Measurements from ENCODE around the gene GSDMA.

GSDMA gene

GRCh38 chr17:39981766-39982375 is 19.1 kb downstream of the GSDMA start:
- no peak overlapping the region for H3K27ac ChIP-seq (replicated peaks; ENCODE audit: low read length)
- no CpG with 5 or more reads among the region's 7 CpGs for WGBS, 2 donors (ENCODE audit: extremely low coverage in 2 of 2, insufficient read length in 2 of 2, insufficient replicate concordance in 1 of 2)
- H4K8ac ChIP-seq (ENCODE audit: low read depth, low read length), result no peak overlapping the region

GRCh38 chr17:39988206-39988810 is 25.5 kb downstream of the GSDMA start:
- H3K14ac ChIP-seq (ENCODE audit: low read length), result no peak overlapping the region
- H2AFZ ChIP-seq (ENCODE audit: low read length), result no peak overlapping the region
- no peaks in the 10 kb centered on the region for H3K79me1 ChIP-seq (ENCODE audit: low read depth, low read length)
- no peak overlapping the region for H3K9ac ChIP-seq (ENCODE audit: low read depth, low read length, poor library complexity)
- H3K4me1 ChIP-seq (ENCODE audit: control insufficient read depth in 2 of 2, insufficient read depth in 1 of 2, low read depth in 1 of 2, low read length in 2 of 2), result no peaks in the 10 kb centered on the region
- H4K8ac ChIP-seq (ENCODE audit: low read depth, low read length), result no peak overlapping the region
- H2AK5ac ChIP-seq (ENCODE audit: low read depth, low read length), result no peak overlapping the region
- no CpG with 5 or more reads among the region's 11 CpGs for WGBS, 2 donors (ENCODE audit: extremely low coverage in 2 of 2, insufficient read length in 2 of 2, insufficient replicate concordance in 1 of 2)
- no peak for DNase-seq (ENCODE audit: low spot score)
- no peak overlapping the region for H2BK120ac ChIP-seq (ENCODE audit: low read depth, low read length)
- no peak overlapping the region for H2BK15ac ChIP-seq (ENCODE audit: low read length)
- H3K9me3 ChIP-seq (replicated peaks in 1 of 2; ENCODE audit: control insufficient read depth in 2 of 2, insufficient read depth in 1 of 2, low read depth in 1 of 2, low read length in 2 of 2), result no peaks in the 10 kb centered on the region
- no peak overlapping the region for H2BK12ac ChIP-seq (ENCODE audit: low read length)
- H4K91ac ChIP-seq (ENCODE audit: low read depth, low read length, poor library complexity), result no peak overlapping the region
- H3K23ac ChIP-seq (ENCODE audit: low read depth, low read length, poor library complexity), result no peak overlapping the region
- H3K27me3 ChIP-seq (ENCODE audit: control insufficient read depth in 3 of 3, insufficient read depth in 3 of 3, low read depth in 1 of 3, low read length in 3 of 3), result no peaks in the 10 kb centered on the region
- H3K4ac ChIP-seq (ENCODE audit: low read length), result no peak overlapping the region
- no peak overlapping the region for H3K18ac ChIP-seq (ENCODE audit: low read length)
- H2BK5ac ChIP-seq (ENCODE audit: low read length), result no peak overlapping the region
- H3K4me3 ChIP-seq (ENCODE audit: low read length in 2 of 2), result no peak overlapping the region
- no peak overlapping the region for H3K4me2 ChIP-seq (ENCODE audit: insufficient read depth, low read length, poor library complexity, severe bottlenecking)
- no peak overlapping the region for H3K27ac ChIP-seq (replicated peaks; ENCODE audit: low read length)
- peaks cover 78 to 98% of the 10 kb centered on the region in 2 donors for H3K36me3 ChIP-seq (replicated peaks in 1 of 2; ENCODE audit: control insufficient read depth in 2 of 2, insufficient read depth in 2 of 2, low read length in 2 of 2)

More at GRCh38 chr17:39981766-39982375, 19.1 kb downstream of the GSDMA start:
- no peak overlapping the region for H3K4ac ChIP-seq (ENCODE audit: low read length)
- H2BK12ac ChIP-seq (ENCODE audit: low read length), result no peak overlapping the region
- no peak overlapping the region for H2BK120ac ChIP-seq (ENCODE audit: low read depth, low read length)
- H3K23ac ChIP-seq (ENCODE audit: low read depth, low read length, poor library complexity), result no peak overlapping the region
- H2BK5ac ChIP-seq (ENCODE audit: low read length), result no peak overlapping the region
- no peak overlapping the region for H2AK5ac ChIP-seq (ENCODE audit: low read depth, low read length)
- peaks cover 6 to 11% of the 10 kb centered on the region in 2 donors for H3K4me1 ChIP-seq (ENCODE audit: control insufficient read depth in 2 of 2, insufficient read depth in 1 of 2, low read depth in 1 of 2, low read length in 2 of 2)
- DNase-seq (ENCODE audit: low spot score), result no peak
- H3K9ac ChIP-seq (ENCODE audit: low read depth, low read length, poor library complexity), result no peak overlapping the region
- no peak overlapping the region for H2BK15ac ChIP-seq (ENCODE audit: low read length)
- H3K4me2 ChIP-seq (ENCODE audit: insufficient read depth, low read length, poor library complexity, severe bottlenecking), result peak overlapping the region; percentile 81
- no peak overlapping the region for H3K18ac ChIP-seq (ENCODE audit: low read length)
- peaks cover 5% of the 10 kb centered on the region for H3K79me1 ChIP-seq (ENCODE audit: low read depth, low read length)
- H3K27me3 ChIP-seq (ENCODE audit: control insufficient read depth in 3 of 3, insufficient read depth in 3 of 3, low read depth in 1 of 3, low read length in 3 of 3), result peaks cover 0 to 22% (median 0%) of the 10 kb centered on the region in 3 experiments
- H3K9me3 ChIP-seq (replicated peaks in 1 of 2; ENCODE audit: control insufficient read depth in 2 of 2, insufficient read depth in 1 of 2, low read depth in 1 of 2, low read length in 2 of 2), result no peaks in the 10 kb centered on the region
- H3K36me3 ChIP-seq (replicated peaks in 1 of 2; ENCODE audit: control insufficient read depth in 2 of 2, insufficient read depth in 2 of 2, low read length in 2 of 2), result peaks cover 25 to 36% of the 10 kb centered on the region in 2 donors
- no peak overlapping the region for H3K14ac ChIP-seq (ENCODE audit: low read length)
- H2AFZ ChIP-seq (ENCODE audit: low read length), result no peak overlapping the region
- no peak overlapping the region for H4K91ac ChIP-seq (ENCODE audit: low read depth, low read length, poor library complexity)
- peak overlapping the region; percentile 94 to 95 for H3K4me3 ChIP-seq (ENCODE audit: low read length in 2 of 2)

- peaks cover 74 to 89% of the 10 kb centered on the region in 2 donors for H3K36me3 ChIP-seq (replicated peaks in 1 of 2; ENCODE audit: control insufficient read depth in 2 of 2, insufficient read depth in 2 of 2, low read length in 2 of 2)
- WGBS, 2 donors (ENCODE audit: extremely low coverage in 2 of 2, insufficient read length in 2 of 2, insufficient replicate concordance in 1 of 2), result no CpG with 5 or more reads among the region's 11 CpGs
- no peak overlapping the region for H2BK15ac ChIP-seq (ENCODE audit: low read length)
Measured at GRCh38 chr17:39994448-39994847, 31.6 kb downstream of the GSDMA start.

GRCh38 chr17:39995438-39995837 is 32.6 kb downstream of the GSDMA start:
- no peak overlapping the region for H2BK15ac ChIP-seq (ENCODE audit: low read length)
- H2BK5ac ChIP-seq (ENCODE audit: low read length), result no peak overlapping the region
- H2BK120ac ChIP-seq (ENCODE audit: low read depth, low read length), result no peak overlapping the region
- no peak overlapping the region for H2BK12ac ChIP-seq (ENCODE audit: low read length)
- no peaks in the 10 kb centered on the region for H3K4me1 ChIP-seq (ENCODE audit: control insufficient read depth in 2 of 2, insufficient read depth in 1 of 2, low read depth in 1 of 2, low read length in 2 of 2)
- H3K27ac ChIP-seq (replicated peaks; ENCODE audit: low read length), result no peak overlapping the region
- no peaks in the 10 kb centered on the region for H3K79me1 ChIP-seq (ENCODE audit: low read depth, low read length)
- H3K27me3 ChIP-seq (ENCODE audit: control insufficient read depth in 3 of 3, insufficient read depth in 3 of 3, low read depth in 1 of 3, low read length in 3 of 3), result no peaks in the 10 kb centered on the region
- H3K4me3 ChIP-seq (ENCODE audit: low read length in 2 of 2), result no peak overlapping the region
- peak overlapping the region; percentile 37 for H3K23ac ChIP-seq (ENCODE audit: low read depth, low read length, poor library complexity)
- H3K4ac ChIP-seq (ENCODE audit: low read length), result no peak overlapping the region
- H2AK5ac ChIP-seq (ENCODE audit: low read depth, low read length), result no peak overlapping the region
- H3K14ac ChIP-seq (ENCODE audit: low read length), result no peak overlapping the region
- peaks cover 64 to 79% of the 10 kb centered on the region in 2 donors for H3K36me3 ChIP-seq (replicated peaks in 1 of 2; ENCODE audit: control insufficient read depth in 2 of 2, insufficient read depth in 2 of 2, low read length in 2 of 2)
- H3K4me2 ChIP-seq (ENCODE audit: insufficient read depth, low read length, poor library complexity, severe bottlenecking), result no peak overlapping the region
- no peak overlapping the region for H3K9ac ChIP-seq (ENCODE audit: low read depth, low read length, poor library complexity)
- H4K8ac ChIP-seq (ENCODE audit: low read depth, low read length), result no peak overlapping the region
- H3K9me3 ChIP-seq (replicated peaks in 1 of 2; ENCODE audit: control insufficient read depth in 2 of 2, insufficient read depth in 1 of 2, low read depth in 1 of 2, low read length in 2 of 2), result no peaks in the 10 kb centered on the region
- H2AFZ ChIP-seq (ENCODE audit: low read length), result no peak overlapping the region
- no peak overlapping the region for H4K91ac ChIP-seq (ENCODE audit: low read depth, low read length, poor library complexity)
- H3K18ac ChIP-seq (ENCODE audit: low read length), result no peak overlapping the region
- no CpG with 5 or more reads among the region's 6 CpGs for WGBS, 2 donors (ENCODE audit: extremely low coverage in 2 of 2, insufficient read length in 2 of 2, insufficient replicate concordance in 1 of 2)
- DNase-seq (ENCODE audit: low spot score), result no peak

More at GRCh38 chr17:39994448-39994847, 31.6 kb downstream of the GSDMA start:
- Histone ChIP-seq H2BK5ac (ENCODE audit: low read length) (no peak overlapping the region), H3K27ac (replicated peaks; ENCODE audit: low read length) (no peak overlapping the region), H3K14ac (ENCODE audit: low read length) (no peak overlapping the region), H3K23ac (ENCODE audit: low read depth, low read length, poor library complexity) (no peak overlapping the region), H3K27me3 (ENCODE audit: control insufficient read depth in 3 of 3, insufficient read depth in 3 of 3, low read depth in 1 of 3, low read length in 3 of 3) (no peaks in the 10 kb centered on the region), H2AK5ac (ENCODE audit: low read depth, low read length) (no peak overlapping the region), H2AFZ (ENCODE audit: low read length) (no peak overlapping the region), H3K79me1 (ENCODE audit: low read depth, low read length) (no peaks in the 10 kb centered on the region), H3K18ac (ENCODE audit: low read length) (no peak overlapping the region), H4K91ac (ENCODE audit: low read depth, low read length, poor library complexity) (no peak overlapping the region), H2BK120ac (ENCODE audit: low read depth, low read length) (no peak overlapping the region), H3K4me2 (ENCODE audit: insufficient read depth, low read length, poor library complexity, severe bottlenecking) (no peak overlapping the region), H3K9ac (ENCODE audit: low read depth, low read length, poor library complexity) (no peak overlapping the region), H4K8ac (ENCODE audit: low read depth, low read length) (no peak overlapping the region), H3K9me3 (replicated peaks in 1 of 2; ENCODE audit: control insufficient read depth in 2 of 2, insufficient read depth in 1 of 2, low read depth in 1 of 2, low read length in 2 of 2) (no peaks in the 10 kb centered on the region), H3K4me1 (ENCODE audit: control insufficient read depth in 2 of 2, insufficient read depth in 1 of 2, low read depth in 1 of 2, low read length in 2 of 2) (no peaks in the 10 kb centered on the region), H2BK12ac (ENCODE audit: low read length) (no peak overlapping the region), H3K4ac (ENCODE audit: low read length) (no peak overlapping the region), H3K4me3 (ENCODE audit: low read length in 2 of 2) (peak overlapping the region in 1 of 2 donors; percentile 42)
- no peak for DNase-seq (ENCODE audit: low spot score)
